CD4-positive, alpha-beta T cell treated with Interferon gamma for 1 hour (primary cell): ENCODE measurements around the gene FOXR1.
A peak's percentile ranks its signal among the peaks of the same experiment; 100 is the strongest.

Experiments
- DNase-seq: peaks from one replicate; pipeline ENCODE4 v3.0.0-alpha.2; 2020

The FOXR1 gene

DNA sequence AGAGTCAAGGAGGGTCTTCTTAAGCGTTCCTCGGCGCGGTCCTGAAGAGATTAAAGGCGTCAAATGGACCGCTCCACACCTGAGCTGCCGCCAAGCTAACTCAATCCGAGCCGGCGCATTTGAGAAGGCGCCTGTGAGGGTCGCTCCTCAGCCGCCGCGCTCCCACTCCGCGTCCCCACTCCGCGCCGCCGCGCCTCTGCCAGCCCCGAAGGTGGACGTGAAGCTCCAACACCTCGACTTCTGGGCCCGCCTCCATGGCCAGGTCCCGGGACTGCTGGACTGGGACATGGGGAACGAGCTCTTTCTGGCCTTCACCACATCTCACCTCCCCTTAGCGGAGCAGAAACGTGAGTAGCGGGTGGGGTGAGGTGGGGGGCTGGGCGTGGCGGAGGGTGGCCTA is at the start of gene FOXR1:
Gene FOXR1 (plus strand): TSS at position 116 of the 400 bp plus-strand sequence. CDS start 171 bp downstream, at position 287.
- DNase-seq, result no peak

DNA sequence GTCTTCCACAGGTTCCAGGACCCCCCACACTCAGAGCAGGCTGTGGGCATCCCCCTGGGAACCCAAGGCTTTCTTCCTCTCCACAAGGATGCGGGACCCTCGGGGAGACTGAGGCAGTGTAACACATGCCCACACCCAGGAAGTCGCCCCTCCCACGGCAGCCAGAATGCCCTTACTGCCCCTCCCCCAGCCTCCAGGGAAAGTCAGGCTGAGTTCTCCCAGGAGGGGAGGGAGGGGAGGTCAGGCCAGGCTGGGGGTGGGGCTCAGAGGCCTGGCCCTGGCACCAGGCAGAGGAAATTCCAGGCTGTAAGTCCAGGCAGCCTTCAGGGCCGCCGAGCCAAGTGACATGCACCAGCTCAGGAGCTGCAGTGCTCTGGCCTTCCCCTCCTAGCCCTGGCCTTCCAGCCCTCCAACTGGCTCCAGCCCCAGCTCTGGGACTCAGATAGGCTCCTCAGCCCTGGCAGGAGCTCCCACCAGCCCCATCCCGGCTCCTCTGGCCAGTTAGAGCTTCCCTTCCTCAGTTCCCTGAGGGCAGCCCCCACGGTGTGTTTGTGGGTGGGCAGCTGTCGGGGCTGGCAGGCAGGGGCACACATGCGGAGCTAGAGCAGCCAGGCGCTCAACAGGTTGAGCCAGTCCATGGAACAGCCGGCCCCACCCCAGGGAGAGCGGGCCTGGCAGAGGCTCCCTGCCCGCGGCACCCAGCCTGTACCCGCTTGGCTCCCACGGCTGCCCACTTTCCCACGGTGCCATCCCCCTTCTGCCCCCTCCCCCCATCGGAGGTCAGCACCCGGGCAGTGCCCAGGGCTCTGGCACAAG is 49.4 kb upstream of the FOXR1 start:
- no peak for DNase-seq

DNA sequence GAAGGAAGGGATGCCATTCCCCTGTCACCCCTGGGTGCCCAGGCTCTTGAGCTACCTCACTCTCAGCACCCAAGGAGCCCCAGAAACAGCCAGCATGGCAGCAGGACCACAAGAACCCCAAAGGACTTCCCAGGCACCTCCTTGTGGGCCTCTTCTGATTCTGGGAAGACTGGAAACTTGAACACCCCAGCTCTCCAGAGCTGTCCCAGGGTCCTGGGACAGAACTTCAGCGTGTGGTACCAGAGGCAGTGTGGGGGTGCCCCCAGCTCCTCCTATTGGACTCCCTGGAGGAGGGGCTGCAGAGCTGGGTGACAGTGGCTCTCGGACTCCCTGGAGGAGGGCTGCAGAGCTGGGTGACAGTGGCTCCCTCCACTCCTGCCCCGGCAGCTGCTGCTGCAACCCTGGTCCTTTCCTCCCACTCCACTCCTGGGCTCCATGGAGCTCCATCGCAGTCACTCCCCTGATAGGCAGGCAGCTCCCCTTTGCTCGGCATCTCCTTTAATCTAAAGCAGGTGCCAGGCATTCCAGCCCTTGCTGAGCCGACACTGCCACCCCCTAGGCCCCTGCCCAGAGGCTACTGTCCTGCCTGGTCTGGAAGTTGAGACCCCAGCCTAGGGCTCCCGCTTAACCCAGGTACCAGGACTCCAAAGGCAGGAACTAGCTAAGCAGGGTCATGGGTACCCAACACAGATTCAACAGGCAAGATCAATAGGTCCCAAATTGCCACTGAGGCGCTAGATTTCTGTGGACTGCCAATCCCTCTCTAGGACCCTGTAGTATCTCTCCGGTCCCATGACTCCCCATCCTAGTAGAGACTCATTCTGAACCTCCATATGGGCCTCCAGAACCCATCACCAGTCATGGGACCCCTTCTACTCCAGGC is 48.6 kb upstream of the FOXR1 start:
- DNase-seq, result no peak

DNA sequence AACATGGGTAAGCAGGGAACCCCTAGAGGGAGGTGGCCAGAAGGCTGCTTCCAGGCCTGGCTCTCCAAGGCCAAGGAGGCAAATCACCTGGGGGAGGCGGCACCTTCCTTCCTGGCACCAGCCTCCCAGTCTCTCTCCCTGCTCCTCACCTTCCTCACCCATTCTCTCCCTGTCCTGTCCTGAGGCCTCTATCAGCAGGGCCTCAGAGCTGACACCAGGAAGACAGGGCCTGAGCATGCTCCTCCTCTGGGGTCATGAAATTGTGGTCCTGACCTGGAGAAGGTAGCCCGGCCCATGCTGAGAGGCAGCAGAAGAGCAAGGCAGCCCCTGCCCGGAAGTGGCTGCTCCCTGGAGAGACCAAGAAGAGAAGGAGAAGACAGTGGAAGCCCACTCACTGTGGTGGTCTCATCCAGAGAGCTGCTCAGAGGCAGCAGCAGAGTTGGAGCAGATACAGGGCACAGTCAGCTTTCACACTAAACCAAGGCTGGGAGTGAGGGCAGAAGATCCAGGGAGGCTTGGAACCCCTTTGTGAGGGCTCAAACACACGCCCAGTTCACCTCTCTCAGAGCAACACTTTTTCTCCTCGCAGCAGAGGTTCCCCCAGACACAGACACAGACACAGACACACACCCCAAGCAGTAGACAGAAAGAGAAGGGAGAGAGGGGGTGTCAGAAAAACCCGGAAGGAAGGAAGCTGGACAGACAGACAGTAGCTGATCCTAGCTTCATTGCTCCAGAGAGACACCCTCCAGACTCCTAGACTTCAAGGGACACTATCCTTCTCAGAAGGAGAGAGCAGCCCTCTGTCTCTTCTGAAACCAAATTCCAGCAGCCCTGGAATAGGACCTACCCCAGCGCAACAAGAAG is 47.6 kb upstream of the FOXR1 start:
- DNase-seq, result peak; percentile 39

- DNase-seq, result peak; percentile 46
Measured at GRCh38 chr11:118924591-118925585, 46.7 kb upstream of the FOXR1 start.

DNA sequence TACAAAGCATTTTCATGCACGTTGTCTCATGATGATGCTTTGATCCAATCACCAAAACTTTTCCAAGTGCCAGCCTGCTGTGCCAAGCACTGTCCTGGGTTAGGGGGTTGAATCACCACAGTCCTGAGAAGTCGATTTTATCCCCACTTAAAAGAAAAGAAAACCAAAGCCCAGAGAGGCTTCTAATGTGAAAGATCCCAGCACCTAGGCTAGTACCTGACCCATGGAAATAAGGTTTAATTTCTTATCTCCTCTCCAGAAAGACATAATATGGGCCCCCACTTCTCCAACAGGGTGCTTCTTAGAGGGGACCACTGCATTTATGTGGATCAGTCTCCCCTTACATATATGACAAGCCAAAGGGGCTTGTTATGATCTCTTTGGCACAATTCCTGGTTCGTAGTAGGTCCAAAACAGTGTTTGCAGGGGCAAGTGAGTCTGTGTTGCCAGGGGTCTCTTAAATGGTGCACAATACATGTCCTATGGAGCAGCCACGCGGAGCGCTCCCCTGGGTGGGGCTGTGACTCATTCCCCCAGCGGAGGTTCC is 43.9 kb upstream of the FOXR1 start:
- DNase-seq, result no peak

DNA sequence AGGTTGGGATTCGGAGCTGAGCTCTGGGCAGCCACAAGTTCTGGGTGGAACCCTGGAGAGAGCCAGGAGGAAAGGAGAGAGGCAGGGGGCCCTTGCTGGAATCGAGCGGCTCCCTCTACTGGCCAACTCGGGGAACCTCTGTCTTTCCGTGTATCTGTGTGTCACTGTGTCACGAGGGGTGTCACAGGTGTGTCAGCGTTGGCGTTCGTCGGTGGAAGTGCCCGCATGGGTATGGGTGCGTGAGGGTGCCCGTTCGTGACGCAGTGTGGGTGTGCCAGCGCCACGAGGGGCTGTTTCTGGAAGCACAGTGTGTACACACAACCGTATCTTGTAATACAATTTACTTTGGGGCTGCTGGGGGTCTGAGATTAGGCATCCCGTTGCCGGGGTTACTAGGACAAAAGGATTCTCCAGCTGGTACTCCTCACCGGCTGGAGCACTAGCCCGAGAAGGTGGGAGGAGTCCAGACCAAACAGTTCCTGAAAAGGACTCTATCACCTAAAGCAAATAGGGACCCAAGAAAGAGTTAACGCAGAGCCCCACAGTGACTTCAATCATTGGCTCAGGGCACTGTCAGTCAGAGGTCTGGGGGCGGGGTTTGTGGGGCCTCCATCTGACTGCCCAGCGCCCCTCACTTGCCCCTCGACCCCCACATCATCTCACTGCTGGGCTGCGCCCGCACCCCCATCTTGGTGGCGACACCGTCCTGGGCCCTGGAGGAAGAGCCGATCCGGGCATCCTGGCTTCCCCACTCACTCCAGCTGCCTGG is 43.3 kb upstream of the FOXR1 start:
- DNase-seq, result peak; percentile 96

- peak; percentile 4 for DNase-seq
Measured at GRCh38 chr11:118928870-118929500, 42.6 kb upstream of the FOXR1 start.

- peak; percentile 85 for DNase-seq
Measured at GRCh38 chr11:118929501-118930093, 42.0 kb upstream of the FOXR1 start.

GRCh38 chr11:118930094-118930712 is 41.4 kb upstream of the FOXR1 start:
- DNase-seq, result peak; percentile 85

GRCh38 chr11:118931571-118931970 is 40.0 kb upstream of the FOXR1 start:
- DNase-seq, result no peak

- DNase-seq, result no peak
Measured at GRCh38 chr11:118933486-118933885, 38.1 kb upstream of the FOXR1 start.

DNA sequence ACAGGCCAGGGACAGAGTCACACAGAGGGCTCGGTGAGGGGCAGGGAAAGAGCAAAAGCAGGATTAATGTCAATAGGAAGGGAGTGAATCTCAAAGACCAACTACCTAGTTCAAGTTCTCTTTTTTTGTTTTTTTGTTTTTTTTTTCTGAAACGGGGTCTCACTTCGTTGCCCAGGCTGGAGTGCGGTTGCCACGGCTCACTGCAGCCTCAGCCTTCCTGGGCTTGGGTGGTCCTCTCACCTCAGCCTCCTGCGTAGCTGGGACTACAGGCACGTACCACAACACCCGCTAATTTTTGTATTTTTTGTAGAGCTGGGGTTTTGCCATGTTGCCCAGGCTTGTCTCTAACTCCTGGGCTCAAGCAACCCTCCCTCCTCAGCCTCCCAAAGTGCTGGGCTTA is 36.2 kb upstream of the FOXR1 start:
- peak; percentile 13 for DNase-seq

- no peak for DNase-seq
Measured at GRCh38 chr11:118938491-118939403, 32.8 kb upstream of the FOXR1 start.

DNA sequence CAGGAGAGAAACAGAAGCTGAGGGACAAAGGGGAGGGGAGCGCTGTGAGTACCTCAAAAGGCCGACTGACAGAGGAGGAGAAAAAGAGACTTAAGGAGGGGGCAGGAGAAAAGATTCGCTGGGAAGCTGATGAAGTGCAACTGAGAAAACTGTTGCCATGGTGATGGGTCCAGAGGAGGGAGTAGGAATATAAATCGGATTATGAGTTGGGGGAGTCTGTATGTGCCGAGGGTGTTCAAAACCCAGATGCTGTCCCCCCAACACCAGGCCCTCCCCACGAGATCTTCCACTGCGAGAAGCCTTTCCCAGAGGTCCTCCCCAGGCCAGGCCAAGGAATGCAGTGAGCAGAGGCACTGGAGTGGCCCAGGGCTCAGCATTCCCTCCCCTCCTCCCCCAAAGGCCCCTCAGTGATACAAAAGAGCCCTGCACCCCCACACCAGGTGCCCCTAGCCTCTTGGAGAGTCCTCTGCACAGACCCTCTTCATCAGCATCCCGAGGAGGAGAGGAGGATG is 32.1 kb upstream of the FOXR1 start:
- DNase-seq, result no peak

GRCh38 chr11:118939953-118940598 is 31.5 kb upstream of the FOXR1 start:
- DNase-seq, result peak; percentile 29

GRCh38 chr11:118947091-118947490 is 24.5 kb upstream of the FOXR1 start:
- no peak for DNase-seq
